Hepatocyte (in vitro differentiated cells): Measurements from ENCODE around the gene CEMIP2. TPM values are rescaled to one million over a fixed set of nuclear protein-coding genes. Genes with fewer than 3 reads are reported as not detected.

Experiments
- DNase-seq: peaks from one replicate; pipeline ENCODE4 v3.0.0-alpha.2; 2016; ENCODE audit warnings: low spot score
- H2AFZ ChIP-seq: fragments of 200-600 bp; sonication (generic); 2 replicates; pipeline ENCODE4 v1.6.0; 2016; ENCODE audit warnings: antibody characterized with exemption, mild to moderate bottlenecking
- H3K27ac ChIP-seq: fragments of 200-600 bp; sonication (generic); 2 replicates; pipeline ENCODE4 v1.5.1; 2016; ENCODE audit warnings: mild to moderate bottlenecking
- H3K27me3 ChIP-seq: fragments of 200-600 bp; sonication (generic); 2 replicates; pipeline ENCODE4 v1.6.1; 2016
- H3K36me3 ChIP-seq: fragments of 200-600 bp; sonication (generic); replicated peaks from 2 replicates; pipeline ENCODE4 v1.5.1; 2016; ENCODE audit warnings: low read depth; ENCODE audit not compliant: insufficient read depth
- H3K4me1 ChIP-seq: fragments of 200-600 bp; sonication (generic); 2 replicates; pipeline ENCODE4 v1.5.1; 2016; ENCODE audit warnings: mild to moderate bottlenecking, moderate library complexity; ENCODE audit not compliant: insufficient read depth
- H3K4me2 ChIP-seq: fragments of 200-600 bp; sonication (generic); 2 replicates; pipeline ENCODE4 v1.6.0; 2016
- H3K4me3 ChIP-seq: fragments of 200-600 bp; sonication (generic); 2 replicates; pipeline ENCODE4 v1.5.1; 2016; ENCODE audit warnings: mild to moderate bottlenecking
- H3K79me2 ChIP-seq: fragments of 200-600 bp; sonication (generic); 2 replicates; pipeline ENCODE4 v1.6.0; 2017; ENCODE audit warnings: mild to moderate bottlenecking
- H3K9me2 ChIP-seq: fragments of 200-600 bp; sonication (generic); replicated peaks from 2 replicates; pipeline ENCODE4 v1.6.0; 2017; ENCODE audit warnings: mild to moderate bottlenecking; ENCODE audit not compliant: insufficient read depth
- H3K9me3 ChIP-seq: fragments of 200-600 bp; sonication (generic); 2 replicates; pipeline ENCODE4 v1.5.1; 2016; ENCODE audit warnings: low read depth, mild to moderate bottlenecking
- H4K20me1 ChIP-seq: fragments of 200-600 bp; sonication (generic); 2 replicates; pipeline ENCODE4 v1.6.0; 2016; ENCODE audit warnings: mild to moderate bottlenecking; ENCODE audit not compliant: insufficient read depth, poor library complexity, severe bottlenecking
- CTCF ChIP-seq: fragments of 200-600 bp; sonication (generic); IDR thresholded peaks from 2 replicates; pipeline ENCODE4 v1.5.1; 2016; ENCODE audit warnings: antibody characterized with exemption, mild to moderate bottlenecking; ENCODE audit not compliant: poor library complexity
- EZH2 ChIP-seq: fragments of 200-600 bp; sonication (generic); IDR thresholded peaks from 2 replicates; pipeline ENCODE4 v1.6.1; 2016; ENCODE audit warnings: antibody characterized with exemption, mild to moderate bottlenecking, borderline replicate concordance
- EZH2phosphoT487 ChIP-seq: fragments of 200-600 bp; sonication (generic); IDR thresholded peaks from one replicate; pipeline ENCODE4 v1.6.1; 2018; ENCODE audit warnings: antibody characterized with exemption, mild to moderate bottlenecking, low read depth, moderate library complexity; ENCODE audit not compliant: unreplicated experiment, severe bottlenecking
- WGBS: methylation state at CpG from one replicate; pipeline ENCODE4 v1.1.6; 2016; ENCODE audit warnings: low lambda C conversion rate; ENCODE audit errors: missing lambda C conversion rate; 5-methylcytosine and 5-hydroxymethylcytosine counted together
- polyA plus RNA-seq: library from polyadenylated mRNA; unstranded; fragments of >200 nt; fragmentation: Nextera tagmentation; extraction: Ambion mirVana; gene quantifications from 2 replicates; pipeline ENCODE4 v1.2.1, GENCODE V29; 2016
- total RNA-seq: library from RNA; depleted of rRNA; stranded (reverse); fragments of >200 nt; gene quantifications from 2 replicates; pipeline ENCODE4 v1.2.3, GENCODE V29; 2014

CEMIP2 gene
- total and polyA plus RNA-seq, 2 experiments from 2014 or later = 45.2 to 94.2 TPM

GRCh38 chr9:71737455-71737854 is 30.9 kb downstream of the CEMIP2 start:
- no peaks in the 10 kb centered on the region for H3K9me3 ChIP-seq
- H4K20me1 ChIP-seq = no peaks in the 10 kb centered on the region
- TF ChIP-seq CTCF = no peak
- TF ChIP-seq EZH2 = no peak
- no peak for TF ChIP-seq EZH2phosphoT487
- H3K27ac ChIP-seq = no peak overlapping the region
- H3K36me3 ChIP-seq = peaks cover 3% of the 10 kb centered on the region
- no peaks in the 10 kb centered on the region for H3K27me3 ChIP-seq
- peaks cover 31% of the 10 kb centered on the region for H3K4me1 ChIP-seq
- H3K4me2 ChIP-seq = no peak overlapping the region
- H3K9me2 ChIP-seq = no peaks in the 10 kb centered on the region
- H3K4me3 ChIP-seq = no peak overlapping the region
- WGBS = 91% methylated on average over 2 of the region's 2 CpGs
- no peak for DNase-seq
- H2AFZ ChIP-seq = no peak overlapping the region
- peaks cover 66% of the 10 kb centered on the region for H3K79me2 ChIP-seq

- no peak overlapping the region for H3K27ac ChIP-seq
- DNase-seq = no peak
- WGBS = 98% methylated on average over 4 of the region's 4 CpGs
- no peak overlapping the region for H3K4me3 ChIP-seq
- no peaks in the 10 kb centered on the region for H4K20me1 ChIP-seq
- H2AFZ ChIP-seq = no peak overlapping the region
- peaks cover 62% of the 10 kb centered on the region for H3K79me2 ChIP-seq
- peaks cover 3% of the 10 kb centered on the region for H3K36me3 ChIP-seq
- H3K27me3 ChIP-seq = no peaks in the 10 kb centered on the region
- H3K4me1 ChIP-seq = peaks cover 21% of the 10 kb centered on the region
- no peaks in the 10 kb centered on the region for H3K9me2 ChIP-seq
- TF ChIP-seq EZH2phosphoT487 (no peak), CTCF (no peak), EZH2 (no peak)
- no peak overlapping the region for H3K4me2 ChIP-seq
- no peaks in the 10 kb centered on the region for H3K9me3 ChIP-seq
Measured at GRCh38 chr9:71736236-71736635, 32.1 kb downstream of the CEMIP2 start.

DNA sequence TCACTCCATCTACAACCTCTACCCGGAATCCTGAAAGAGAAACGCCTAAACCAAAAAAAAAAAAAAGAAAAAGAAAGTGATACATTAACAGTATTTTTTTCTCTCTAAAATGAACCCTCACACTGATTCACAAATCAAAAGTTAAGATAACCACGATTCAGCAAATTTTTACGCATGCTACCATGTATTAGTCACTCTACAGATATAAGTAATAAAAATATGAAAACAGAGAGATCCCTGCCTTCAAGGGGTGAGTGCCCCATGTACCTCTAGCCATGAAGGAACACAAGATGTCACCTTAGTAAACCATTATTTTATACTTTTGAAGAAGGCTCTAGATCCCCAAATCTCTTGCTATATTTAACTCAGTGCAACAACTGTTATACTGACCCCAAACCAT is 33.4 kb downstream of the CEMIP2 start:
- WGBS = 96% methylated on average over 4 of the region's 4 CpGs
- H3K4me1 ChIP-seq = peaks cover 14% of the 10 kb centered on the region
- no peaks in the 10 kb centered on the region for H3K27me3 ChIP-seq
- H3K9me2 ChIP-seq = no peaks in the 10 kb centered on the region
- H3K4me2 ChIP-seq = no peak overlapping the region
- H3K79me2 ChIP-seq = peaks cover 55% of the 10 kb centered on the region
- H3K4me3 ChIP-seq = no peak overlapping the region
- no peak for TF ChIP-seq CTCF
- TF ChIP-seq EZH2phosphoT487 = no peak
- H3K36me3 ChIP-seq = peaks cover 3% of the 10 kb centered on the region
- H3K27ac ChIP-seq = no peak overlapping the region
- H2AFZ ChIP-seq = no peak overlapping the region
- no peaks in the 10 kb centered on the region for H4K20me1 ChIP-seq
- DNase-seq = no peak
- H3K9me3 ChIP-seq = no peaks in the 10 kb centered on the region

GRCh38 chr9:71733176-71733575 is 35.1 kb downstream of the CEMIP2 start:
- H3K27me3 ChIP-seq = no peaks in the 10 kb centered on the region
- peaks cover 7% of the 10 kb centered on the region for H3K4me1 ChIP-seq
- no peak for TF ChIP-seq EZH2phosphoT487
- no peak for TF ChIP-seq EZH2
- TF ChIP-seq CTCF = no peak
- DNase-seq = no peak
- H3K27ac ChIP-seq = peak overlapping the region; percentile 8
- no peak overlapping the region for H3K4me3 ChIP-seq
- no peaks in the 10 kb centered on the region for H4K20me1 ChIP-seq
- H3K79me2 ChIP-seq = peaks cover 38% of the 10 kb centered on the region
- H3K9me2 ChIP-seq = no peaks in the 10 kb centered on the region
- no peaks in the 10 kb centered on the region for H3K9me3 ChIP-seq
- WGBS = 54% methylated on average over 1 of the region's 1 CpG
- peaks cover 3% of the 10 kb centered on the region for H3K36me3 ChIP-seq
- no peak overlapping the region for H2AFZ ChIP-seq
- peak overlapping the region; percentile 37 for H3K4me2 ChIP-seq
